H1 (cell line): ENCODE measurements around the gene BTRC. TPM values are rescaled to one million over a fixed set of nuclear protein-coding genes. Genes with fewer than 3 reads are reported as not detected.
A peak's percentile ranks its signal among the peaks of the same experiment; 100 is the strongest.

Source experiments
- CBX8 ChIP-seq: fragments of 300-800, 300-1000 bp; sonication (generic); IDR thresholded peaks from 2 replicates; pipeline ENCODE4 v1.7.1; 2016; ENCODE audit warnings: low read depth, low read length, borderline replicate concordance
- CHD1 ChIP-seq: IDR thresholded peaks from 2 replicates; pipeline ENCODE4 v1.6.1; 2012; ENCODE audit warnings: low read depth, low read length, improper control_type of control experiment
- E2F6 ChIP-seq: IDR thresholded peaks from 2 replicates; pipeline ENCODE4 v1.6.1; 2012; ENCODE audit warnings: inconsistent platforms
- JUN ChIP-seq: IDR thresholded peaks from 2 replicates; pipeline ENCODE4 v1.6.1; 2011; ENCODE audit warnings: low read depth, mild to moderate bottlenecking, improper control_type of control experiment, low read length
- KDM1A ChIP-seq: fragments of 200-600, 300-600 bp; sonication (generic); IDR thresholded peaks from 2 replicates; pipeline ENCODE4 v1.7.1; 2016; ENCODE audit warnings: mild to moderate bottlenecking, low read length, borderline replicate concordance
- POLR2A ChIP-seq, 2 experiments: IDR thresholded peaks; 1 replicate in 1 of 2; 2 replicates in 1 of 2; pipeline ENCODE4 v1.6.1; 2011; ENCODE audit warnings: low read depth in 2 of 2, low read length in 2 of 2, mild to moderate bottlenecking in 2 of 2; ENCODE audit errors: control extremely low read depth in 1 of 2
- POLR2AphosphoS5 ChIP-seq: IDR thresholded peaks from 2 replicates; pipeline ENCODE4 v1.6.1; 2011; ENCODE audit warnings: low read depth, low read length
- RAD21 ChIP-seq, 2 experiments: IDR thresholded peaks in 1 of 2; conservative IDR thresholded peaks in 1 of 2; 2 replicates each; pipeline ENCODE4 v1.6.1; 2011; ENCODE audit warnings: low read depth in 2 of 2, low read length in 2 of 2, improper control_type of control experiment in 1 of 2, inconsistent platforms in 1 of 2, mild to moderate bottlenecking in 1 of 2, moderate library complexity in 1 of 2
- RNF2 ChIP-seq: fragments of 200-900, 300-1000 bp; sonication (generic); IDR thresholded peaks from 2 replicates; pipeline ENCODE4 v1.7.1; 2016; ENCODE audit warnings: borderline replicate concordance, low read depth, mild to moderate bottlenecking, antibody characterized with exemption, low read length; ENCODE audit not compliant: poor library complexity, severe bottlenecking; ENCODE audit errors: missing control alignments
- SIN3A ChIP-seq, 2 experiments: IDR thresholded peaks in 1 of 2; conservative IDR thresholded peaks in 1 of 2; 2 replicates each; pipeline ENCODE4 v1.6.1; 2011 to 2012; ENCODE audit warnings: low read length in 2 of 2, improper control_type of control experiment in 1 of 2, low read depth in 1 of 2, mild to moderate bottlenecking in 1 of 2
- SUZ12 ChIP-seq: fragments of 200-600 bp; sonication (generic); IDR thresholded peaks from 2 replicates; pipeline ENCODE4 v1.6.1; 2012; ENCODE audit warnings: mild to moderate bottlenecking, inconsistent platforms, low read length, moderate library complexity, mixed read lengths
- TBP ChIP-seq: IDR thresholded peaks from 2 replicates; pipeline ENCODE4 v1.6.1; 2011; ENCODE audit warnings: low read depth, low read length, improper control_type of control experiment
- polyA plus RNA-seq, 7 experiments: library from polyadenylated mRNA; depleted of rRNA in 3 of 7; stranded (reverse) in 5 of 7; unstranded in 2 of 7; fragments of >200 nt in 5 of 7; fragments of 200-250 nt in 2 of 7; gene quantifications; 1 replicate in 5 of 7; 2 replicates in 1 of 7; 4 replicates in 1 of 7; pipeline versions ENCODE4 v1.2.1 to v1.2.3, GENCODE V29; 2011 to 2013; ENCODE audit warnings: missing spikeins in 2 of 7, mixed read lengths in 2 of 7
- total RNA-seq: library from RNA; stranded (reverse); fragmentation: NEBNext Ultra II Directional; extraction: Animal tissue kit (Norgen Biotek cat#: 25700); gene quantifications from 2 replicates; pipeline ENCODE4 v1.2.1, GENCODE V29; 2021

Gene BTRC
- total and polyA plus RNA-seq, 2 of the 8 experiments (the other 6 are each of a cell fraction or from before 2014, with no cell fraction given) = 9.9 to 24.7 TPM

GRCh38 chr10:101354328-101355071 is 535 bp downstream of the BTRC start (continued):
- TF ChIP-seq E2F6 (no peak), SIN3A (conservative IDR thresholded peaks at IDR 0.05 in 1 of 2, IDR thresholded peaks at IDR 0.05 in 1 of 2; ENCODE audit: low read depth in 1 of 2, low read length in 2 of 2) (peak; percentile 44 to 59; a peak in 2 of 4 replicates), POLR2AphosphoS5 (no peak), JUN (no peak), POLR2A (IDR thresholded peaks at IDR 0.05; ENCODE audit: control extremely low read depth in 1 of 2, low read depth in 2 of 2, low read length in 2 of 2) (no peak), SUZ12 (no peak), CBX8 (no peak), TBP (peak; percentile 31; the same call in 1 of the 2 replicates), CHD1 (no peak), KDM1A (peak; percentile 9), RAD21 (IDR thresholded peaks at IDR 0.05 in 1 of 2, conservative IDR thresholded peaks at IDR 0.05 in 1 of 2; ENCODE audit: low read depth in 2 of 2, low read length in 2 of 2) (peak in 1 of 2 experiments; percentile 5; a peak in 1 of 4 replicates), RNF2 (no peak)
